ENCODE data around the gene SLC12A8.

DNA sequence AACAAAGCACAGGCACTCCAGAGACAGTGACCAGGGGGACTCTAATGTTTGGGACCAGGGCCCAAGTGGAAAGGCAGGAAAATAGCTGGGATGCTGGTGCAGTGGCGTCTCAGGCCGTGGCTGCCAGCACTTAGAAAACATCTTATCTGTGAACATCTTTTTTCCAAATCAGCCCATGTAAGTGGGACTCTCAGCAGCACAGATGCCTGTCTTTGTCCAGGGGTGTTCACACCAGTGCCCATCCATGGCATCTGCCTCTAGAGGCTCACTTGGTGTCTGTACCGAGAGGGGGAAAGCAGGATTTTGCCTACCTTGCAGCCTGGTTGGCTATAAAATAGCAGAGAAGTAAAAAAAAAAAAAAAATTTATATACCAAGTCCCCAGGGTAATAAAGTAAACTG, 26.7 kb downstream of the SLC12A8 start:
- no peak for TF ChIP-seq POLR2AphosphoS5 (IDR thresholded peaks at IDR 0.05)
- TF ChIP-seq POLR2A (IDR thresholded peaks at IDR 0.05): no peak
